Femur (tissue), 1 donor: ENCODE results near the gene CASP6.

Source experiments
- DNase-seq: peaks from one replicate; pipeline ENCODE4 v3.0.0-alpha.2; 2017

Gene CASP6

GRCh38 chr4:109702950-109703663 lies at the start of gene CASP6:
CASP6 (minus strand) TSS chr4:109703445; CDS start chr4:109703395, 50 bp downstream.
- DNase-seq = peak; percentile 85

- DNase-seq = no peak
Observed at GRCh38 chr4:109752525-109752924, 49.3 kb upstream of the CASP6 start.

GRCh38 chr4:109751852-109752251 lies 48.6 kb upstream of the CASP6 start:
- no peak for DNase-seq

GRCh38 chr4:109750652-109751244 lies 47.5 kb upstream of the CASP6 start:
- no peak for DNase-seq

GRCh38 chr4:109749388-109750082 lies 46.3 kb upstream of the CASP6 start:
- no peak for DNase-seq

- no peak for DNase-seq
Observed at GRCh38 chr4:109748114-109748513, 44.9 kb upstream of the CASP6 start.

GRCh38 chr4:109746728-109747127 lies 43.5 kb upstream of the CASP6 start:
- no peak for DNase-seq

GRCh38 chr4:109745830-109746229 lies 42.6 kb upstream of the CASP6 start:
- DNase-seq = no peak

- no peak for DNase-seq
Observed at GRCh38 chr4:109739547-109739946, 36.3 kb upstream of the CASP6 start.

- no peak for DNase-seq
Observed at GRCh38 chr4:109738104-109738872, 35.0 kb upstream of the CASP6 start.

- DNase-seq = no peak
Observed at GRCh38 chr4:109735566-109736365, 32.5 kb upstream of the CASP6 start.

GRCh38 chr4:109733728-109734127 lies 30.5 kb upstream of the CASP6 start:
- DNase-seq = no peak

- DNase-seq = no peak
Observed at GRCh38 chr4:109730619-109731545, 27.6 kb upstream of the CASP6 start.

- peak; percentile 80 for DNase-seq
Observed at GRCh38 chr4:109729718-109730618, 26.7 kb upstream of the CASP6 start, which contains the start of gene PLA2G12A. PLA2G12A (minus strand) TSS chr4:109730070; CDS start chr4:109729809, 261 bp downstream.

- no peak for DNase-seq
Observed at GRCh38 chr4:109729117-109729717, 26.0 kb upstream of the CASP6 start.

GRCh38 chr4:109728385-109728784 lies 25.1 kb upstream of the CASP6 start:
- no peak for DNase-seq

GRCh38 chr4:109723110-109723509 lies 19.9 kb upstream of the CASP6 start:
- DNase-seq = no peak

- DNase-seq = no peak
Observed at GRCh38 chr4:109722357-109722756, 19.1 kb upstream of the CASP6 start.

GRCh38 chr4:109721033-109721432 lies 17.8 kb upstream of the CASP6 start:
- DNase-seq = no peak

GRCh38 chr4:109719604-109720003 lies 16.4 kb upstream of the CASP6 start:
- no peak for DNase-seq
